Esophagus muscularis mucosa (tissue), 4 donors: ENCODE data around the gene EYA2. TPM values are rescaled to one million over a fixed set of nuclear protein-coding genes. Genes with fewer than 3 reads are reported as not detected.

Experiments
- DNase-seq: peaks from one replicate; pipeline ENCODE4 v3.0.0-alpha.2; 2017; ENCODE audit errors: extremely low spot score
- H3K27ac ChIP-seq, 4 donors: fragments of 200-600 bp; sonication (generic); replicated peaks in 1 of 4; 1 replicate in 3 of 4; 2 replicates in 1 of 4; pipeline ENCODE4 v1.5.1; 2016 to 2019; ENCODE audit warnings: mild to moderate bottlenecking in 1 of 4
- H3K27me3 ChIP-seq, 4 donors: fragments of 200-600 bp; sonication (generic); one replicate each; pipeline versions ENCODE4 v1.5.1 to v1.6.0; 2016 to 2019
- H3K36me3 ChIP-seq, 4 donors: fragments of 200-600 bp; sonication (generic); one replicate each; pipeline ENCODE4 v1.5.1; 2016 to 2019
- H3K4me1 ChIP-seq, 4 donors: fragments of 200-600 bp; sonication (generic); one replicate each; pipeline ENCODE4 v1.5.1; 2016 to 2019
- H3K4me3 ChIP-seq, 4 donors: fragments of 200-600 bp; sonication (generic); 1 replicate in 2 of 4; 2 replicates in 2 of 4; pipeline ENCODE4 v1.5.1; 2016 to 2019; ENCODE audit warnings: mild to moderate bottlenecking in 4 of 4, moderate library complexity in 1 of 4
- H3K9me3 ChIP-seq, 4 donors: fragments of 200-600 bp; sonication (generic); 1 replicate in 3 of 4; 2 replicates in 1 of 4; pipeline ENCODE4 v1.5.1; 2016 to 2019
- EP300 ChIP-seq: sonication (generic); formaldehyde crosslinking; IDR thresholded peaks from one replicate; pipeline ENCODE4 v1.6.1; 2017; ENCODE audit warnings: antibody characterized with exemption
- POLR2A ChIP-seq: fragments of 450-650 bp; IDR thresholded peaks from one replicate; pipeline ENCODE4 v1.6.1; 2017; ENCODE audit warnings: antibody characterized with exemption, moderate library complexity, mild to moderate bottlenecking, low read depth
- POLR2AphosphoS5 ChIP-seq, 2 donors: sonication (generic); formaldehyde crosslinking; IDR thresholded peaks; one replicate each; pipeline ENCODE4 v1.6.1; 2017; ENCODE audit warnings: antibody characterized with exemption in 2 of 2
- WGBS: methylation state at CpG from one replicate; pipeline ENCODE4 v1.1.5; 2018; 5-methylcytosine and 5-hydroxymethylcytosine counted together
- intact Hi-C: fragments of 100-400 bp; cut with DNase I; formaldehyde crosslinking; loops from one replicate; pipeline ENCODE4 v1.15.1; 2023
- total RNA-seq, 4 donors: library from RNA; depleted of rRNA; stranded (reverse); fragments of >200 nt; gene quantifications; one replicate each; pipeline versions ENCODE4 v1.1.0 to v1.2.1, GENCODE V29; 2016
- TF ChIP-seq, protein P1 (sequence below), 3 experiments: fragments of 200-600 bp in 2 of 3; fragments of 450-650 bp in 1 of 3; sonication (generic) in 2 of 3; IDR thresholded peaks; one replicate each; pipeline ENCODE4 v1.5.1; 2017 to 2019; ENCODE audit warnings: antibody characterized with exemption in 3 of 3, mild to moderate bottlenecking in 2 of 3, moderate library complexity in 1 of 3

EYA2 gene
- total RNA-seq, 4 donors from 2014 or later: 1.2 to 5.9 (median 4.2) TPM

DNA sequence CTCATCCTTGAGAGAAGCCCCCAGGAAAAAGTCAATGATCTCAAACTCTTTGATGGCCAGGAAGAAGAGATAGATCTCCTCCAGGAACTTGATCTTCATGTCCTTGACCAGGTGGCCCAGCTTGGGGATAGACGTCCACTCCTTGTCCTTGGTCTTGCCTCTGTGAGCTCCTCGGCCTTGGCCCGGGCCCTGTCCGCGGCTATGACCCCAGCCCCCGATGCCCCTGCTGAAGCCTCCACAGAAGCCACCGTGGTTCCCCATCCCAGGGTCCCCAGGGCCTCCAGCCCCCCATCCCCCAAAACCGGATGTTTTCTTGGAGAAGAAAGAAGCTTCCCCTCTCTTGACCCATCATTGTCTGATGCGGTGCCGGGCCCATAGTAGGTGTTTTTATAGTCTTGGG lies 266.8 kb downstream of the EYA2 start:
- no peak for TF ChIP-seq EP300
- TF ChIP-seq POLR2AphosphoS5 (IDR thresholded peaks at IDR 0.05): no peak
- TF ChIP-seq, protein P1, sequence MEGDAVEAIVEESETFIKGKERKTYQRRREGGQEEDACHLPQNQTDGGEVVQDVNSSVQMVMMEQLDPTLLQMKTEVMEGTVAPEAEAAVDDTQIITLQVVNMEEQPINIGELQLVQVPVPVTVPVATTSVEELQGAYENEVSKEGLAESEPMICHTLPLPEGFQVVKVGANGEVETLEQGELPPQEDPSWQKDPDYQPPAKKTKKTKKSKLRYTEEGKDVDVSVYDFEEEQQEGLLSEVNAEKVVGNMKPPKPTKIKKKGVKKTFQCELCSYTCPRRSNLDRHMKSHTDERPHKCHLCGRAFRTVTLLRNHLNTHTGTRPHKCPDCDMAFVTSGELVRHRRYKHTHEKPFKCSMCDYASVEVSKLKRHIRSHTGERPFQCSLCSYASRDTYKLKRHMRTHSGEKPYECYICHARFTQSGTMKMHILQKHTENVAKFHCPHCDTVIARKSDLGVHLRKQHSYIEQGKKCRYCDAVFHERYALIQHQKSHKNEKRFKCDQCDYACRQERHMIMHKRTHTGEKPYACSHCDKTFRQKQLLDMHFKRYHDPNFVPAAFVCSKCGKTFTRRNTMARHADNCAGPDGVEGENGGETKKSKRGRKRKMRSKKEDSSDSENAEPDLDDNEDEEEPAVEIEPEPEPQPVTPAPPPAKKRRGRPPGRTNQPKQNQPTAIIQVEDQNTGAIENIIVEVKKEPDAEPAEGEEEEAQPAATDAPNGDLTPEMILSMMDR (IDR thresholded peaks at IDR 0.05): no peak
- TF ChIP-seq POLR2A: no peak
- intact Hi-C loops: no loop called here
- no peak for DNase-seq
- Histone ChIP-seq H3K4me1 (no peaks in the 10 kb centered on the region), H3K36me3 (no peaks in the 10 kb centered on the region), H3K27ac (no peak overlapping the region), H3K27me3 (no peaks in the 10 kb centered on the region), H3K9me3 (no peaks in the 10 kb centered on the region), H3K4me3 (no peak overlapping the region)
- WGBS: 98% methylated on average over 7 of the region's 10 CpGs

DNA sequence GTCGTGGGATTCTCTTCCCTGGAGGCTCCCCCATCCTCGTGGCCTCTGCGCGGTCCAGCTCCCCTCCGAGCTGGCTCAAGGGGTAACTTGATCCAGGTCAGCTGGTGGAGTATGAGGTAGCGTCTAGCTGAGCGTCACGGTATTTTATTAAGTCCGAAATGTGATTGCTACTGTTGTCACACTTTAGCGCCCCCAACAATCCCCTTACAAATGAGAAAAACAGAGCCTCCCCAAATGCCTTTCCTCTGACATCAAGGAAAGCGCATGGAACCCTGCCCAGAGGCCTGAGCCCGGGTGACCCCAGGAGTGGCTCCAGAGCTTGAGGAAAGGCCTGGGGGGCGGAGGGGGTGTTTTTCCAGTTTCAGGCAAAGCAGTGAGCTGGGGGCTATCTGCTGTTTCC lies 269.5 kb downstream of the EYA2 start:
- Histone ChIP-seq H3K4me3 (no peak overlapping the region), H3K27ac (no peak overlapping the region)

DNA sequence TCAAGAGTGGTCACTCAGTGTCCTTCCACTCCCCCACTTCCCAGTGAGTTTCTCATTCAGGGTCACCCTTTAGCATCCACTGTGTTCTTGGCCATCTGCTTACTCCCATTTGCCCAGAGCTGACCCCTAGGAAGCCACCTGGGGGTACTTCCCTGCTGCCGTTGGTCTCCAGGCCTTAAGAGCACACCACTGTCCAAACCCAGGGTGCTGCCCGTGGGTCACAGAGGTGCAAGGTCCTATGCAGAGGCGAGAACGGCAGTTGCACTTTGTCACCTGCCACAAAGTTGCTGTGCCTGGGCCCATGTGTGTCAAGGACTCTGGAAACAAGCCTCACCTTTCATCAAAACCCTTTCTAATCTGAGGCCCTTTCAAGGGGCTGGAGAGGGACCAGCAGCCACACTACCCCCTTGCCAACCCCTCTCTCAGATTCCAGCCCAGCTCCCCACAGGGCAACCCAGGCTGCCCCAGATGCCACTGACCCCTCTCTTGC lies 270.8 kb downstream of the EYA2 start:
- H3K9me3 ChIP-seq: no peaks in the 10 kb centered on the region
- intact Hi-C loops: no loop called here
- H3K36me3 ChIP-seq: no peaks in the 10 kb centered on the region
- TF ChIP-seq EP300 (no peak), POLR2A (no peak), POLR2AphosphoS5 (IDR thresholded peaks at IDR 0.05) (no peak)
- TF ChIP-seq, protein P1 (IDR thresholded peaks at IDR 0.05): no peak
- no peaks in the 10 kb centered on the region for H3K27me3 ChIP-seq
- 79% methylated on average over 2 of the region's 4 CpGs for WGBS
- H3K4me3 ChIP-seq: no peak overlapping the region
- peaks cover 0 to 5% (median 0%) of the 10 kb centered on the region in 4 donors for H3K4me1 ChIP-seq
- no peak for DNase-seq
- no peak overlapping the region for H3K27ac ChIP-seq

More for the DNA sequence above, 269.5 kb downstream of the EYA2 start:
- H3K36me3 ChIP-seq: no peaks in the 10 kb centered on the region
- WGBS: 90% methylated on average over 13 of the region's 13 CpGs
- no peaks in the 10 kb centered on the region for H3K4me1 ChIP-seq
- no peak for TF ChIP-seq POLR2A
- TF ChIP-seq EP300: no peak
- TF ChIP-seq, protein P1 (IDR thresholded peaks at IDR 0.05): no peak
- TF ChIP-seq POLR2AphosphoS5 (IDR thresholded peaks at IDR 0.05): no peak
- no peaks in the 10 kb centered on the region for H3K9me3 ChIP-seq
- DNase-seq: no peak
- H3K27me3 ChIP-seq: no peaks in the 10 kb centered on the region
- intact Hi-C loops: no loop called here

DNA sequence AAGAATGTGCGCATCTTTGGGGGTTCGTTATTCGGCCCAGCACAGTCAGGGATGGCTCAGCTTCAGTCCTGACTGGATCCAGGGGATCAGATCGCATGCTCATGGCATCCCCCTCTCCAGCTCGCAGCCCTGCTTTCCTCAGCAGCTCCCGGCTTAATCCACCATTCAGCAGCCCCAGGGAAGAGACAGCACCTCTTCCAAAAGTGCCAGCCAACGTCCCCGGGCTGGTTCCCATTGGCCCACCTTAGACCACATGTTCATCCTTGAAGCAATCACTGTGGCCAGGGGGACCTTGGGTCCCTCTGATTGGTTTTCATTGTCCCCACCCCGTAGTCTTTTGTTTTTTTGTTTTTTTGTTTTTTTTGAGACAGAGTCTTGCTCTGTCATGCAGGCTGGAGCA lies 273.2 kb downstream of the EYA2 start:
- no peak for TF ChIP-seq EP300
- TF ChIP-seq POLR2AphosphoS5 (IDR thresholded peaks at IDR 0.05): no peak
- TF ChIP-seq, protein P1 (IDR thresholded peaks at IDR 0.05): no peak
- no peak for TF ChIP-seq POLR2A
- Histone ChIP-seq H3K36me3 (peaks cover 0 to 6% (median 1%) of the 10 kb centered on the region in 4 donors), H3K27me3 (no peaks in the 10 kb centered on the region), H3K9me3 (no peaks in the 10 kb centered on the region), H3K4me1 (peaks cover 3 to 18% (median 6%) of the 10 kb centered on the region in 4 donors), H3K4me3 (no peak overlapping the region), H3K27ac (no peak overlapping the region)
- intact Hi-C loops: no loop called here
- DNase-seq: no peak
- WGBS: 90% methylated on average over 9 of the region's 9 CpGs

DNA sequence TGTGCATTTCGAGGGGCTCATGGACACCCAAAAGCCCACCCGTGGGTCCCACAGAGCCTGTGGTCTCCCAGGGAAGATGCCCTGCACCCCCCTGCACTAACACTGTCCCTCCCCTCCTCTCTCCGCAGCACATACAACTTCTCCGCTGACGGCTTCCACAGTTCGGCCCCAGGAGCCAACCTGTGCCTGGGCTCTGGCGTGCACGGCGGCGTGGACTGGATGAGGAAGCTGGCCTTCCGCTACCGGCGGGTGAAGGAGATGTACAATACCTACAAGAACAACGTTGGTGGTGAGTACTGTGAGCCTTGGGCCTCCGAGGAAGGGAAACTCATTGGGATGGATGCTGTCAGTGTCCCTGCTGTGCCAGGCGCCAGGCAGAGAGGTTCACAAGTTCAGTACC lies 277.9 kb downstream of the EYA2 start:
- Histone ChIP-seq H3K4me1 (peaks cover 3 to 18% (median 6%) of the 10 kb centered on the region in 4 donors), H3K27me3 (no peaks in the 10 kb centered on the region), H3K27ac (no peak overlapping the region), H3K36me3 (peaks cover 0 to 11% (median 3%) of the 10 kb centered on the region in 4 donors), H3K4me3 (no peak overlapping the region), H3K9me3 (no peaks in the 10 kb centered on the region)
- WGBS: 90% methylated on average over 16 of the region's 16 CpGs
- DNase-seq: no peak
- TF ChIP-seq POLR2AphosphoS5 (IDR thresholded peaks at IDR 0.05) (no peak), EP300 (no peak)
- intact Hi-C loops: no loop called here
